ENCODE measurements around the gene RHOH.

Gene RHOH

DNA sequence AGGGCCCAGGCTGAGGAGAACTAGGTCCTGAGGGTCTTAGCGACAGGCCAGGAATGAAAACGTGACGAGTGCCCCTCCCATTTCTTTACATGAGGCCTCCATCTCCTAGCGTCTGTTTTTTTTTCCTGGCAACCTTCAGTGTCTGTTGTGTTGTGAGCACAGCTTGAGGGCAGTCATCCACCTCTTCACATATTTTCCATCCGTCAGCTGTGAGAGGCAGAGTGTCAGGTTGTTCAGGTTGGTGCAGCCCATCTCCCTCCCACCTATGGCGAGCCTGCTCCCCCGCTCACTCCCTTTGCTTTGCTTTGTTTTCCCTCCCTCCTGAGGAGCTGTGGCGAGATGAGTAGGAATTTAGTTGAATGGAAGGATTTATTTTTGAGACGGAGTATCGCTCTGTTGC is 86.6 kb downstream of the RHOH start:
- no peak overlapping the region for H4K8ac ChIP-seq (ENCODE audit: low read length)
- no peak for DNase-seq
- H3K9me3 ChIP-seq (ENCODE audit: control insufficient read depth, low read length): no peaks in the 10 kb centered on the region
- WGBS: 74% methylated on average over 7 of the region's 10 CpGs
- no peak overlapping the region for H2BK120ac ChIP-seq (ENCODE audit: low read depth, low read length)
- H2BK5ac ChIP-seq (ENCODE audit: low read depth, low read length, poor library complexity, severe bottlenecking): no peak overlapping the region
- H3K4me3 ChIP-seq (ENCODE audit: insufficient read depth in 1 of 2, low read depth in 1 of 2, low read length in 2 of 2): no peak overlapping the region
- H3K27me3 ChIP-seq (ENCODE audit: control insufficient read depth in 1 of 2, insufficient read depth in 1 of 2, low read length in 2 of 2): no peaks in the 10 kb centered on the region
- no peak overlapping the region for H3K27ac ChIP-seq (ENCODE audit: low read length, poor library complexity, severe bottlenecking)
- H3K79me1 ChIP-seq (replicated peaks; ENCODE audit: low read length, poor library complexity, severe bottlenecking): no peaks in the 10 kb centered on the region
- H3K36me3 ChIP-seq (ENCODE audit: control insufficient read depth in 1 of 2, insufficient read depth in 2 of 2, low read depth in 1 of 2, low read length in 2 of 2): no peaks in the 10 kb centered on the region
- no peak overlapping the region for H2BK12ac ChIP-seq (ENCODE audit: low read length in 2 of 2)
- no peak overlapping the region for H3K4ac ChIP-seq (ENCODE audit: low read depth in 1 of 2, low read length in 2 of 2)
- H3K4me2 ChIP-seq (ENCODE audit: low read length, poor library complexity, severe bottlenecking): no peak overlapping the region
- H4K91ac ChIP-seq (ENCODE audit: low read length): no peak overlapping the region
- H2AK5ac ChIP-seq (ENCODE audit: low read length, severe bottlenecking): no peak overlapping the region
- no peak overlapping the region for H3K9ac ChIP-seq (ENCODE audit: low read length)
- H2AFZ ChIP-seq (ENCODE audit: low read depth, low read length): no peak overlapping the region
- no peak overlapping the region for H3K14ac ChIP-seq (ENCODE audit: low read length in 2 of 2)
- no peak overlapping the region for H2BK15ac ChIP-seq (ENCODE audit: low read depth, poor library complexity, severe bottlenecking)
- no peak overlapping the region for H3K18ac ChIP-seq (ENCODE audit: low read depth in 1 of 2, low read length in 2 of 2)
- H3K23ac ChIP-seq (ENCODE audit: low read length in 2 of 2): no peak overlapping the region
- peaks cover 1% of the 10 kb centered on the region for H3K4me1 ChIP-seq (ENCODE audit: control insufficient read depth, insufficient read depth, low read depth, low read length)

DNA sequence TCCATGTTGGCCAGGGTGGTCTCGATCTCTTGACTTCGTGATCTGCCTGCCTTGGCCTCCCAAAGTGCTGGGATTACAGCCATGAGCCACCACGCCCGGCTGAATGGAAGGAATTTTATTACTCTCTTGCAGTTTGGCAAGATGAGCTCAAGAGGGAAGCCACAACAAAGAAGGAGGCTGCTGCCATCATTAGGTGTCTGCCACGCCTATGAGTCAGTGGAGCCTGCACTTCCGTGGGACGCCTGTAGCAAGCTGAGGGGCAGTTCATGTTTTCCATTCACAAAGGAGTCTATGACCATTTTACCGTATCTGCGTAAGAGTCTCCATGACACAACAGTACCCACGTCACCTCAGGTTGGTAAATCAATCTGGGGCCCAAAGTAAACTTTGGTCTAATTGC is 87.1 kb downstream of the RHOH start:
- Histone ChIP-seq H3K36me3 (ENCODE audit: control insufficient read depth in 1 of 2, insufficient read depth in 2 of 2, low read depth in 1 of 2, low read length in 2 of 2) (no peaks in the 10 kb centered on the region), H2BK12ac (ENCODE audit: low read length in 2 of 2) (no peak overlapping the region), H3K23ac (ENCODE audit: low read length in 2 of 2) (no peak overlapping the region), H3K9ac (ENCODE audit: low read length) (no peak overlapping the region), H3K4me2 (ENCODE audit: low read length, poor library complexity, severe bottlenecking) (no peak overlapping the region), H4K91ac (ENCODE audit: low read length) (no peak overlapping the region), H2BK120ac (ENCODE audit: low read depth, low read length) (no peak overlapping the region), H3K14ac (ENCODE audit: low read length in 2 of 2) (no peak overlapping the region), H3K9me3 (ENCODE audit: control insufficient read depth, low read length) (no peaks in the 10 kb centered on the region), H3K4ac (ENCODE audit: low read depth in 1 of 2, low read length in 2 of 2) (no peak overlapping the region), H2AK5ac (ENCODE audit: low read length, severe bottlenecking) (no peak overlapping the region), H3K79me1 (replicated peaks; ENCODE audit: low read length, poor library complexity, severe bottlenecking) (no peaks in the 10 kb centered on the region), H3K4me3 (ENCODE audit: insufficient read depth in 1 of 2, low read depth in 1 of 2, low read length in 2 of 2) (no peak overlapping the region), H2AFZ (ENCODE audit: low read depth, low read length) (no peak overlapping the region), H3K18ac (ENCODE audit: low read depth in 1 of 2, low read length in 2 of 2) (no peak overlapping the region), H3K4me1 (ENCODE audit: control insufficient read depth, insufficient read depth, low read depth, low read length) (peaks cover 1% of the 10 kb centered on the region), H2BK5ac (ENCODE audit: low read depth, low read length, poor library complexity, severe bottlenecking) (no peak overlapping the region), H3K27me3 (ENCODE audit: control insufficient read depth in 1 of 2, insufficient read depth in 1 of 2, low read length in 2 of 2) (no peaks in the 10 kb centered on the region), H3K27ac (ENCODE audit: low read length, poor library complexity, severe bottlenecking) (no peak overlapping the region), H4K8ac (ENCODE audit: low read length) (no peak overlapping the region), H2BK15ac (ENCODE audit: low read depth, poor library complexity, severe bottlenecking) (no peak overlapping the region)
- WGBS: 89% methylated on average over 10 of the region's 10 CpGs
- DNase-seq: no peak

DNA sequence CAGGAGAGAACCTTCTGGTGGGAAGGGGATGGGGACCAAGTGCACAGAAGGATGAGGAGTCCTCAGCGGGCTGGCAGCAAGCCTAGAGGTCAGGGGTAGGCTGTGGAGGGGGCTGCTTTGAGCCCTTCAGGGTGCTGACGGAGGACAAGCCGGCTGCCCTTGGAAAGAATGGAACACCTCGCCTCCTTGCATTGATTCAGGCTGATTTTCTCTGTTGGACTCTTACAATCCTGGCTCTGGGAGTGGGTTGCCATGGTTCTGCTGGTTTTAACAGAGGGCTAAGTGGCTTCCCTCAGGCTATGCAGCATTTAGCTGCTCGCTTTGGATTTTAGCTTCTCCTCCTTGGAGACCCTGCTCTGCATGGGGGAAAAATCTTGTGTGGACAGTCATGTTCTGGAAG is 88.9 kb downstream of the RHOH start:
- no peak overlapping the region for H3K18ac ChIP-seq (ENCODE audit: low read depth in 1 of 2, low read length in 2 of 2)
- no peaks in the 10 kb centered on the region for H3K36me3 ChIP-seq (ENCODE audit: control insufficient read depth in 1 of 2, insufficient read depth in 2 of 2, low read depth in 1 of 2, low read length in 2 of 2)
- H2BK5ac ChIP-seq (ENCODE audit: low read depth, low read length, poor library complexity, severe bottlenecking): no peak overlapping the region
- no peak overlapping the region for H3K4me3 ChIP-seq (ENCODE audit: insufficient read depth in 1 of 2, low read depth in 1 of 2, low read length in 2 of 2)
- H2BK15ac ChIP-seq (ENCODE audit: low read depth, poor library complexity, severe bottlenecking): no peak overlapping the region
- no peak overlapping the region for H2AK5ac ChIP-seq (ENCODE audit: low read length, severe bottlenecking)
- no peak overlapping the region for H3K14ac ChIP-seq (ENCODE audit: low read length in 2 of 2)
- peaks cover 1% of the 10 kb centered on the region for H3K4me1 ChIP-seq (ENCODE audit: control insufficient read depth, insufficient read depth, low read depth, low read length)
- no peak overlapping the region for H2BK120ac ChIP-seq (ENCODE audit: low read depth, low read length)
- WGBS: 92% methylated on average over 5 of the region's 5 CpGs
- no peak overlapping the region for H3K4ac ChIP-seq (ENCODE audit: low read depth in 1 of 2, low read length in 2 of 2)
- H3K4me2 ChIP-seq (ENCODE audit: low read length, poor library complexity, severe bottlenecking): no peak overlapping the region
- no peak overlapping the region for H3K23ac ChIP-seq (ENCODE audit: low read length in 2 of 2)
- no peak overlapping the region for H4K91ac ChIP-seq (ENCODE audit: low read length)
- H3K9ac ChIP-seq (ENCODE audit: low read length): no peak overlapping the region
- H3K9me3 ChIP-seq (ENCODE audit: control insufficient read depth, low read length): no peaks in the 10 kb centered on the region
- no peaks in the 10 kb centered on the region for H3K27me3 ChIP-seq (ENCODE audit: control insufficient read depth in 1 of 2, insufficient read depth in 1 of 2, low read length in 2 of 2)
- H2AFZ ChIP-seq (ENCODE audit: low read depth, low read length): no peak overlapping the region
- no peak overlapping the region for H4K8ac ChIP-seq (ENCODE audit: low read length)
- no peaks in the 10 kb centered on the region for H3K79me1 ChIP-seq (replicated peaks; ENCODE audit: low read length, poor library complexity, severe bottlenecking)
- no peak for DNase-seq
- no peak overlapping the region for H2BK12ac ChIP-seq (ENCODE audit: low read length in 2 of 2)
- no peak overlapping the region for H3K27ac ChIP-seq (ENCODE audit: low read length, poor library complexity, severe bottlenecking)

DNA sequence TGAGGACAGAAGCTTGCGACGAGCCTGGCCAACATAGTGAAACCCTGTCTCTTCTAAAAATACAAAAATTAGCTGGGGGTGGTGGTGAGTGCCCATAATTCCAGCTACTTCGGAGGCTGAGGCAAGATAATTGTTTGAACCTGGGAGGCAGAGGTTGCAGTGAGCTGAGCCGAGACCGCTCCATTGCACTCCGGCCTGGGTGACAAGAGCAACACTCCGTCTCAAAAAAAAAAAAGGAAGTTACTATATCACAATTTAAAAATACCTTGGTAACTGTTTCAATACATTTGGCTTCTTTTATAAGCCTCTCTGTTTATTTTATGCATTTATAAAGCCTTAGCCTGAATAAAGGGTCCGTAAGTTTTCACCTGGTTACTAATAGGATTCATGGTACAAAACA is 91.7 kb downstream of the RHOH start:
- Histone ChIP-seq H3K4me3 (ENCODE audit: insufficient read depth in 1 of 2, low read depth in 1 of 2, low read length in 2 of 2) (no peak overlapping the region), H2AK5ac (ENCODE audit: low read length, severe bottlenecking) (no peak overlapping the region), H3K27ac (ENCODE audit: low read length, poor library complexity, severe bottlenecking) (no peak overlapping the region), H2BK15ac (ENCODE audit: low read depth, poor library complexity, severe bottlenecking) (no peak overlapping the region), H3K9ac (ENCODE audit: low read length) (no peak overlapping the region), H3K4me1 (ENCODE audit: control insufficient read depth, insufficient read depth, low read depth, low read length) (peaks cover 1% of the 10 kb centered on the region), H2BK12ac (ENCODE audit: low read length in 2 of 2) (no peak overlapping the region), H2AFZ (ENCODE audit: low read depth, low read length) (no peak overlapping the region), H4K8ac (ENCODE audit: low read length) (no peak overlapping the region), H2BK120ac (ENCODE audit: low read depth, low read length) (no peak overlapping the region), H4K91ac (ENCODE audit: low read length) (no peak overlapping the region), H3K79me1 (replicated peaks; ENCODE audit: low read length, poor library complexity, severe bottlenecking) (no peaks in the 10 kb centered on the region), H3K18ac (ENCODE audit: low read depth in 1 of 2, low read length in 2 of 2) (no peak overlapping the region), H3K23ac (ENCODE audit: low read length in 2 of 2) (no peak overlapping the region), H3K14ac (ENCODE audit: low read length in 2 of 2) (no peak overlapping the region), H3K9me3 (ENCODE audit: control insufficient read depth, low read length) (no peaks in the 10 kb centered on the region), H3K4me2 (ENCODE audit: low read length, poor library complexity, severe bottlenecking) (no peak overlapping the region), H3K4ac (ENCODE audit: low read depth in 1 of 2, low read length in 2 of 2) (no peak overlapping the region), H3K36me3 (ENCODE audit: control insufficient read depth in 1 of 2, insufficient read depth in 2 of 2, low read depth in 1 of 2, low read length in 2 of 2) (no peaks in the 10 kb centered on the region), H2BK5ac (ENCODE audit: low read depth, low read length, poor library complexity, severe bottlenecking) (no peak overlapping the region), H3K27me3 (ENCODE audit: control insufficient read depth in 1 of 2, insufficient read depth in 1 of 2, low read length in 2 of 2) (no peaks in the 10 kb centered on the region)
- WGBS: 100% methylated on average over 3 of the region's 8 CpGs
- no peak for DNase-seq

Data from mesenchymal stem cell (in vitro differentiated cells and primary cell).